Measurements from ENCODE around the gene DTX3L.

DTX3L gene

DNA sequence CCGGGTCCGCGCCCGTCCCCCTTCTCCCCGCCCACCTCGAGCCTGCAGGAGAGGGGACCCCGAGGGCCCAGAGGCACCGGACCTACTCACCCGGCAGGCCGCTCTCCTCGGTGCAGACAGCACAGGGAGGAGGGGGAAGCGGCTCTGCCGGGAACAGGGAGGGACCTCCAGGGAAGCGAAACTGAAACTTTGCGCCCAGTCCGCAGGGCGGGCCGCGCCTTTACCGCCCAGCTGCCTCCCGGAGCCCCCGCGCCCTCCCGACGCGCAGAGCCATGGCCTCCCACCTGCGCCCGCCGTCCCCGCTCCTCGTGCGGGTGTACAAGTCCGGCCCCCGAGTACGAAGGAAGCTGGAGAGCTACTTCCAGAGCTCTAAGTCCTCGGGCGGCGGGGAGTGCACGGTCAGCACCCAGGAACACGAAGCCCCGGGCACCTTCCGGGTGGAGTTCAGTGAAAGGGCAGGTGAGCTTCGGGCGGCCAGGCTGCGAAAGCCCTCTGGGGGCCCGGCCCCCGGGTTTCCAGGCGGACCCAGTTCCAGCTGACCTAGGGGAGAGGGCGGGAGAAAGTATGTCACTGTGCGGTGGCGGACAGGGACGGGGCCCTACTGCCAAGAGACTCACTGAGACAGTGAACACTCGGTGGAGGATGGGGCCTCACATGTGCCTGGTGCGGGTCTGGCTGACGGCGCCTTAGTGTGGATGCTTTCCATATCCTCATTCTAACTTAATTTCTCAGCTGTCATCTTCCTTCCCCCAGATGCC is at the start of gene DTX3L, which contains the start of gene PARP9:
DTX3L (plus strand) TSS at position 184 of the 758 bp plus-strand sequence; CDS start at position 273, 89 bp downstream.
PARP9 (minus strand) TSS at position 146 of the 758 bp plus-strand sequence. CDS start 4,680 bp downstream, outside the sequence.
- in situ Hi-C loops (cut with MboI; ENCODE audit: low sequenced_read_pairs) = no loop called here

DNA sequence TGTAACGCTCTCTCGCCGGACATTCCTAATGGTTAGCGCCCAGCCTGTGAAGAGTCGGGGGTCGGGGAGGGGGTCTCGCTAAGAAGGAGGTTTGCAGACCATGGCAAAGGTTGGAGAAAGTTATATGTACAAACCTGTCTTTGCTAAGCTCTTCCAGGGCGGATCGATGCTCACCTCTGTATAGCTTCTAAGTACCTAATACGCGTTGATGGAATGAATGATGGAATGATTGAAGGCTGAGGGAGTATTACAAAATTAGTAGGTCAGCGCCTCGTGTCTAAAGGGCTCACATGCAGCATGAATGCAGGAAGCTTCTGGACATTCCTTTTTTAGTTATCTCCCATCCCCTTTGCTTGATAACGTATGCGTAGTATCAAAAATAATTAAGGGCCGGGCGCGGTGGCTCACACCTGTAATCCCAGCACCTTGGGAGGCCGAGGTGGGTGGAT is 49.1 kb upstream of the DTX3L start:
- in situ Hi-C loops (cut with MboI; ENCODE audit: low sequenced_read_pairs) = no loop called here

DNA sequence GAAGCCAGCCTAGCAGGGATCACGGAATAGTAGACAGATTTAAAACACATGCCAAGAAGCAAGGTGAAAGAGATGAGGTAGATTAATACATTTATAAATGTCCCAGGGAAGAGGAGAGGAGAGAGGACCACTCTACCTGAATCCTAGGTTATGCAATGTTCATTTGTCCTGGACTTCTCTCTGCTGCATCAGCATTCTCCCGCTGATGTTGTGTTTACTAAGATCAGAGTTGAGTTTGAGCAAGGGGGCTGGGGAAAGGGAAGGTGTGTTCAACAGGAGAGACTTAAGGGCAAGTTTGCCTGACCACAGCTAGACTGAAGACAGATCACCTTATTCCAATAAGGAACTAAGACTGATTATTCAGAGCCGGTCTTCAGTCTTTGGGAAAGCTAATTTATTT is 48.3 kb upstream of the DTX3L start:
- in situ Hi-C loops (cut with MboI; ENCODE audit: low sequenced_read_pairs) = no loop called here

DNA sequence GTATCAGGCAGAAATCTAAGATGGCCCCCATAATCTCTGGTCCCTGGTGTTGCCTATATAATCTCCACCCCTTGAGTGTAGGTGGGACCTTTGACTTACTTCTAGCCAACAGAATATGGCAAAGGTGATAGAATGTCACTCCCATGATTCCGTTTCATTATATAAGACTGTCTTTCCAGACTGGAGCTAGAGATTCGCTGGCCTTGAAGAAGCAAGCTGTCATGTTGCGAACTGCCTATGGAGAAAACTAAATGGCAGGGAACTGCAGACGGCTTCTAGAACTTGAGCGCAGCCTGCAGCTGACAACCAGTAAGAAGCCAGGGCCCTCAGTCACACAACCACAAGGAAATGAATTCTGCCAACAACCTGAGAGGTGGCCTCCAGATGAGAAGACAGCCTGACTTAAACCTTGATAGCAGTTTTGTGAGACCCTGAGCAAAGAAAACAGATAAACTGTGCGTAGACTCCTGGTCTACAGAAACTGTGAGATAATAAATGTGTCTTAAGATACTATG is 47.2 kb upstream of the DTX3L start:
- in situ Hi-C loops (cut with MboI; ENCODE audit: low sequenced_read_pairs) = no loop called here

DNA sequence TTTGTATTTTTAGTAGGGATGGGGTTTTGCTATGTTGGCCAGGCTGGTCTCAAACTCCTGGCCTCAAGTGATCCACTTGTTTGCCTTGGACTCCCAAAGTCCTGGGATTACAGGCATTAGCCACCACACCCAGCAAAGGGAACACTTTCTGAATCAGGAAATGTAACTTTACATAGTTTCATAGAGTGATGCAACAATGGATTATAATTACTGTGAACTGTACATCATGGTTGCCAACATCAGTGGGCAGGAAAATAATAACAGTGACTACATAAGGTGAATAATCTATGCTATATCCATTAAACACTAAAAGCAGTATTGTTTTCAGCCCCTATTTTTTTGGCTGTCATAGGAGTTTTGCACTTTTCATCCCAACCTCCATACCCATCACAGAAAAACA is 44.4 kb upstream of the DTX3L start:
- in situ Hi-C loops (cut with MboI; ENCODE audit: low sequenced_read_pairs) = no loop called here

DNA sequence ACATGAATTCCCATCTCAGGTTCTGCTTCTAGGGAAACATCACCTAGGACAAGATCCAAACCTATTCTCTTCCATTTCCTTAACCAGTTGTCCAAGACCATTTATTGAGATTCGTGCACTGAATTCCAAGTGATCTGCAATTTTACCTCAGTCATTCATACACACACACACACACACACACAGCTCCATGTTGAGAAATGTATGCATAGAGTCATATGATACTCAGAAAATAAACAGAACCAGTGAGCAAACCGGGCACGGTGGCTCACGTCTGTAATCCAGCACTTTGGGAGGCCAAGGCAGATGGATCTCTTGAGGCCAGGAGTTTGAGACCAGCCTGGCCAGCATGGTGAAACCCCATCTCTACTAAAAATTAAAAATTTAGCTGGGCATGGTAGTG is 43.3 kb upstream of the DTX3L start:
- in situ Hi-C loops (cut with MboI; ENCODE audit: low sequenced_read_pairs) = no loop called here

DNA sequence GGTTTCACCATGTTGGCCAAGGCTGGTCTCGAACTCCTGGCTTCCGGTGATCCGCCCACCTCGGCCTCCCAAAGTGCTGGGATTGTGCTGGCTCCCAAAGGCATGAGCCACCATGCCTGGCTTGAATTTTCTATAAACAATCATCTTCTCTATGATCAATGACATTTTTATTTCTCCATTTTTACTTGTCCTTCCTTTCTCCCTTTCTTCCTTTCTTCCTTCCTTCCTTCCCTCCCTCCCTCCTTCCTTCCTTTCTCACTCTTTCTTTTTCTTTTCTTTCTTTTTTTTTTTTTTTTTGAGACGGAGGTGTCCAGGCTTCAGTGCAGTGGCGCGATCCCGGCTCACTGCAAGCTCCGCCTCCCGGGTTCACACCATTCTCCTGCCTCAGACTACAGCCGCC is 40.8 kb upstream of the DTX3L start:
- in situ Hi-C loops (cut with MboI; ENCODE audit: low sequenced_read_pairs) = no loop called here

DNA sequence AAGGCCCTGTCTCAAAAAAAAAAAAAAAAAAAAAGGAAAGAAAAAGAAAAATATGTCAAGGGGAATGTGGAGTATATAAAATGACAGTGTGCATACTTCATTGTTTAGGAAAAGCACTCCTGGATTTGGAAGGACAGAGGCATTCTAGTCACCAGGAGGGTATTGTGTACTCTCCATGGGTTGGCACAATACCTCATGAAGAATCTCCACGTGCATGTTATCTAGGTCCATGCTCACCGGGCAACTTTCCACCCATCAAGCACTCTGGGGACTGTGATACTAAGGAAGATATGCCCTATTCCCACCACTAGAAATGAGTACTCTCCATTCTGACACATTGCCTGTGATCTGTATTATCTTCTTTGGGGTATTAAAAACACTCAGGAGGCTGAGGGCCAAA is 34.0 kb upstream of the DTX3L start:
- in situ Hi-C loops (cut with MboI; ENCODE audit: low sequenced_read_pairs) = no loop called here

DNA sequence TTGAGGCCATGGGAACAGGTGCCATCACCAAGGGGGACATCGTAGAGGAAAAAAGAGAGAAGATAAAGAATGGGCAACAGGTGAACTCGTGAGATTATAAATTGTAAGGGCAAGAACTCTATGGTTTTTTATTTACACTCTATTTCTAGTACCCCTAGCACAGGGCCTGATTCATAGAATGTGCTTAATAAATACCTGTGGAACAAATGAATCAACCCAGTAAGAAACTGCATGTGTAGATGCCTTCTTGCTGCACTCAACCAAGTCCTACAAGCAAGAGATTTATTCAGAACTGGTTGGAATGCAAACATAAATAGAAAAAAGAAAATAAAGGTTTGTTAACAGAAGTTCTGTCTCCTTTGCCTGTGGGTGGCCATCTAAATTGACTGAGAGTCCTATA is 30.7 kb upstream of the DTX3L start:
- in situ Hi-C loops (cut with MboI; ENCODE audit: low sequenced_read_pairs) = no loop called here

DNA sequence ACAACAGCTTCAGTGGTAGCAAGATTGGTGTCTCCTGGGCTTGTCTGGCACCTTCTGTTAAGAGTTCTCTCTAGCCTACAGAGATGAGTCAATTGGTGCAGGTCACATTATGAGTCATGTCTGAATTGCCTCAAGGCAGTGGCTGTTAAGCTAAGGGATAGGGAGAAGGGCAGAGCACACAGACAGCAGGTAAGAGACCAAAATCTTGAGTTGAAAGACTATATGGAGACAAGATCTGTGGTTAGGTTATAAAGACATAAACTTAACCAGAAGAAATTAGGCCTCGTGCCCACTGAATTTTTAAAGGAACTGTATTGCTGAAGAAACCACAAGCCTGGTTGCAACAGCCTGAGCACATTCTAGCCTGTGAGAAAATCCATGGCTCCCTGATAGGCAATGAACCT is 30.2 kb upstream of the DTX3L start:
- in situ Hi-C loops (cut with MboI; ENCODE audit: low sequenced_read_pairs) = no loop called here

DNA sequence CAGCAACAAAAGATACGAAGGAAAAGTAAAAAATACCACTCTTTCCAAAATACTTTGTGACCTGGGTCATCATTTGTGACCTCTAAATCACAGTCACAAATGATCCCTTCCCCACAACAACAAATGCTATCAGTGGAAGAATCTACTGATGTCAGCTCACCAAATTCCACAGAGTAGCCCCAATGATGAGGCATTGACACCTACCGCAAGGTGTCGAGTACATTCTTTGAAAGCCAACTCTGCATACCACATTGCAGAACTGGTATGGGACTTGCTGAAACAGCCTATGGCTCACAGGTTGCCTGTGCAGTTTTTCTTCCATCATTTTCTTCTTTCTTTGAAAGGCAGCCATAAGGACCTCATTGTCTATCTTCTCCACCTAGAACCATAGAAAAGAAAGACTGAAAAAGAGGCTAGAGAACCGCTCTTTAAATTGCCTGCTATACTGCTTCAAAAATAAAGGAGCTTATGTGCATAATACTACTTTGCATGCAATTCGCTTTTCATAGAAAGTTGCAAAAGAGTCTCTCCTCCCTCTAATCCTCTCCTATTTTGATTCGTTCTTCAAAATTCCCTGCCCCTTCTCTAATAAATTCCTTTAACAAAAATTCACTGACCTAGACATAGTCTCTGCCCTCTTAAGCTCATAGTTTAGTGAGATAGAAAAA is 28.0 kb upstream of the DTX3L start:
- in situ Hi-C loops (cut with MboI; ENCODE audit: low sequenced_read_pairs) = no loop called here

DNA sequence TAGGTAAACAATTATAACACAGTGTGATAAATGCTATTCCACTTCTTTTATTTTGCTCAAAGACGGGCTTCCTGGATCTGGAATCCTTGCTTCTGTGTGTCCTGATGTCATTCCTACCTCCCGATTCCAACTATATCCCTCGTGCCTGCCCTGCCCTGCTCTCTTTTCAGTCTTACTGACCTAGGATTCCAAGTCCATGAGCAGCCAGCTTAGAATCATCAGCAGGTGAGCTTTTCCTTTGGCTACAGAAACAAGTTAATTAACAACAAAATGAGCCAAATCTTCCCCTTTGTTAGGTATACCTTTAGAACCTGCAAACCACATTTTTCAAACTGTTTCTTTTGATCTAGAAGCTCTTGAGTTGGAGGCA is 27.5 kb upstream of the DTX3L start:
- in situ Hi-C loops (cut with MboI; ENCODE audit: low sequenced_read_pairs) = no loop called here

DNA sequence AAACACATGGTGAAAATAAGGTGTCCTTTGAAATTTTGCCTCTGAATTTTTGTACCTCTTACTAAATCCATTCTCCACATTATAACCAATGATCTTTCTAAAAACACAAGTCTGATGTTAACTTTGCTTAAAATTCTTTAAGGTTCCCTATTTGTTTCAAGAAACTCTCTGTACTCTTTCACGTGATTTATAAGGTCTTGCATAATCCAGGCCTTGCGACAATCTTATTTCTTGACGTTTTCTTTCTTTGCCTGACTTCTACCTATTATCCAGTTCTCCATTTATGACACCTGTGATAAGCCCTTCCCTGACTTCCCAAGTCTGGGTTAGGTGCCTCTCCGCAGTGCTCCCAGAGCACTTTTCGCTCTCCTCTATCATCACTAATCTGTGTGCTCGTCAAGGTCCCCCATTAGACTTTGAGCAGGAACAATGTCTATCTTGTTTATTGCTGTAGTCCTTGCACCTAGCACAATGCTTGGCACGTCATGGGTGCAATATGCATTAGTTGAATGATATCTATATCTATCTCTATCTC is 25.1 kb upstream of the DTX3L start:
- in situ Hi-C loops (cut with MboI; ENCODE audit: low sequenced_read_pairs) = no loop called here

DNA sequence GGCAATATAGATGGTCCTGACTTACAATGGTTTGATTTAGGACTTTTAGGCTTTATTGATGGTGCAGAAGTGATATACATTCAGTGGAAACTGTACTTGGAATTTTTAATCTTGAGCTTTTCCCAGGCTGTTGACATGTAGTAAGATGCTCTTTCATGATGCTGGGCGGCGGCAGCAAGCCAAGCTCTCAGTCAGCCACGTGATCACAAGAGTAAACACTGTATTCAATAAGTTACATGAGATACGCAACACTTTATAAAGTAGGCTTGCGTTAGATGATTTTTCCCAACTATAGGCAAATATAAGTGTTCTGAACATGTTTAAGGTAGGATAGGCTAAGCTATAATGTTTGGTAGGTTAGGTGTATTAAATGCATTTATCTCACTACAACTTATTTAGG is 18.0 kb upstream of the DTX3L start:
- in situ Hi-C loops (cut with MboI; ENCODE audit: low sequenced_read_pairs) = no loop called here

DNA sequence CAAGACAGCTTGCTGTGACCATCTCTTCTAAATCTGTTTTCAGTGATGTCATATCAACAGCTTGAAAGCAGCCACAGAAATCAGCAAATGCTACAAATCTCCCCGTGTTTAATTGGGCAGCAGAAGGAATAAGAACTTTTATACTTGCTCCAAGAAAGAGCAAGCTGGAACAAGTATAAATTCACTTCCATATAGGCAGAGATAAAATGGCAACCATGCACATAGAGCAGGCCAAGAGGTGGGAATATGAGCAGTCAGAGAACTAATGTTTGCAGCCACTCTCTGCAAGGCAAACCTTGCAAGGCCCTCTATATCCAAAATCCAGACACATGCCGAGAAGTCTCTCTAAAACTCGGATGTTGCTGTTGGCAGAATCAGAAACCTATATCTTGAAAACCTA is 16.1 kb upstream of the DTX3L start:
- in situ Hi-C loops (cut with MboI; ENCODE audit: low sequenced_read_pairs) = no loop called here

DNA sequence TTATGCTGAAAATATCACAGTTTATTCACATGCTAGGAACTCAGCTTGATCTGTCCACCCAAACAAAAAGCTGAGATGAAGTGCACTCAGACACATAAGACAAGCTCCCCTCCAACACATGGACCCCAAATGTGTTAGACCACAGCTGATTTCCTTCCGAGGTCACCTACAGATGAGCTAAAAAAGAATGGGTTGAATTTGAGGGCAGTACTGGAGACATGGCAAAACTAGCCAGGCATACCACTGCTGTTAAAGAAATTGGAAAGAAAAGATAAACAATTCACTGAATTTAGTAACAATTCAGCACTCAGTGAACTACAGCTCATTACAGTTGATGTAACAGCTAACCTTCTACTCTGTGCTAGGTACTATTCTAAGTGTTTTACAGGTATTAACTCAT is 15.5 kb upstream of the DTX3L start:
- in situ Hi-C loops (cut with MboI; ENCODE audit: low sequenced_read_pairs) = no loop called here

DNA sequence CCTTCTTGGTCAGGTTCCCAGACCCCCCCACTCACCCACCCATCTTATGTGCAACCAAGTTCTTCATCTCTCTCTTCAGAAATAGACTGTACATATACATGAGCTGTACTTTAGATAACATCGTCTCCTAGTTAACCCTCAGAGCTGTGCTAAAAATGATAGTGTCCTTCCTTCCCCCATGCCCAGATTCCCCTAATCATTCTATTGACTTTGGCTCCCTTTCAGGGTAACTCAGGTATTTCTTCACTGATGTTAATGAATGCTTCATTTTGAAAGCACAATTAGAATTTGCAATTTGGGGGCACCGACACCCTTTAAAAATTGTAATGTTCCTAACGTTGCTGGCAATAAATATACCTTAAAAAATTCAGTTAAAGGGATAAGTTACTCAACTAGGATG is 11.0 kb upstream of the DTX3L start:
- in situ Hi-C loops (cut with MboI; ENCODE audit: low sequenced_read_pairs) = loop anchor here (10.0 kb wide), 1 partner anchor 132 kb away; the partner anchor contains the start of gene PARP14

DNA sequence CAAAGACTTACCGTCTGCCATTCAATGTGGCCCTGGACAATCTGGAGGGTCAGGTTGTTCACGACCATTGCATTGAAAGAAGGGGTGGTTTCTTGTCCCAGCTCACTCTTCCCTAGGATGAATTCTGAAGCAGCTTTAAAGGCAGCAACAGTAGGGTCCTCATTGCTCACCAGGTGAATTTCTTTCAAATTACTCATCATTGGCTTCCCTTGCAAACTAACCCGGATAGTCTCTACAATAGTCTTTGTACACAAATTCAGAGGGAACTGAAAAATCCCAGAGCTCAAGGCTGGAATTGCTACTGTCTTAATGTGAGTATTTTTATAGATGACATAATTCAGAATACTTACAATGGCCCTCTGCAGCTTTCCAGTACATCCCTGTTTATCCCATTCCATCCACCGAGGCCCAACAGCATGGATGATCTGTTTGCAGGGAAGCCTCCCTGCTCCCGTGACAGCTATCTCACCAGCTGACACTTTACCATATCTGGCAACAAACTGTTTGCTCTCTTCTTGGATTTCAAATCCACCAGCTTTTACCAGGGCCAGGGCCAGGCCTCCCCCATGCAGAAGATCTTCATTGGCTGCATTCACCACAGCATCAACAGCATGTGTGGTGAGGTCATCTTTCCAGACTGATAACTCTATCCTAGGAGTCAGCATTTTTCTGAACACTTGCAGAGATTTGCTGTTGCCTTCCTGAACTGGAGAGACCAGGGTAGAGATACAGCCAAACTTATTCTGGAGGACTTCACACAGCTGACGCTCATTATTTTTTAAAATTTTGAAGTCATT is 8.7 kb upstream of the DTX3L start:
- in situ Hi-C loops (cut with MboI; ENCODE audit: low sequenced_read_pairs) = loop anchor here (10.0 kb wide), 1 partner anchor 129 kb away; the partner anchor contains the start of gene PARP14

DNA sequence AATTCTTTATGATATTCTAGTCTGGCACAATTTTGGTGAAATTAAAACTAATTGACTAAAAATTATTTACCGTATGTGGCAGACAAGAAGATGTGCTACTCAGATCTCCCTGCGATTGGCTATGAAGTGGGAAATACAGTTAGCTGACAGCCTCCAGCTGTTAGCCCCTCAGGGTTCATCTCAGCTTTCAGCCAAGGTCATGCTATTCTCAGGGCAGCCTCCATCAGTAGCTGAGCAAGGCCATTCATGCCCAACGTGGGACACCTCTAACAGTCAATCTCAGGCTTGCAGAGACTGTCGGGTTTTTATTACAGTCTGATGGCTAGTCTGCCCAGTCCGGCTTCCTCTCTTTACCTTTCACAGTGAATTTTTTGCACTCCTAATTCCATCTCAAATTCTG is 6.8 kb upstream of the DTX3L start:
- in situ Hi-C loops (cut with MboI; ENCODE audit: low sequenced_read_pairs) = loop anchor here (10.0 kb wide), 1 partner anchor 127 kb away; the partner anchor contains the start of gene PARP14

DNA sequence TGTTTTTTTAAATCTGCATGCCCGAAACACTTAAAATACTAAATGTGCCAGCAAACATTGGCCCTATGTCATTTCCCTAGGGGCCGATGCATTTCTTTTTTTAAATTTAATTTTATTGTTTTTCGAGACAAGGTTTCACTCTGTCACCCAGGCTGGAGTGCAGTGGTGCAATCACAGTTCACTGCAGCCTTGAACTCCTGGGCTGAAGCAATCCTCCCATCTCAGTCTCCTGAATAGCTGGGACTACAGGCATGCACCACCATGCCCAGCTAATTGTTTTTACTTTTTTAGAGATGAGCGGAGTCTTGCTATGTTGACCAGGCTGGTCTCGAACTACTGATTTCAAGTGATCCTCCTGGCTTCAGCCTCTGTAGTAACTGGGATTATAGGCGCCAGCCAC is 5.5 kb upstream of the DTX3L start:
- in situ Hi-C loops (cut with MboI; ENCODE audit: low sequenced_read_pairs) = loop anchor here (10.0 kb wide), 1 partner anchor 126 kb away; the partner anchor contains the start of gene PARP14

DNA sequence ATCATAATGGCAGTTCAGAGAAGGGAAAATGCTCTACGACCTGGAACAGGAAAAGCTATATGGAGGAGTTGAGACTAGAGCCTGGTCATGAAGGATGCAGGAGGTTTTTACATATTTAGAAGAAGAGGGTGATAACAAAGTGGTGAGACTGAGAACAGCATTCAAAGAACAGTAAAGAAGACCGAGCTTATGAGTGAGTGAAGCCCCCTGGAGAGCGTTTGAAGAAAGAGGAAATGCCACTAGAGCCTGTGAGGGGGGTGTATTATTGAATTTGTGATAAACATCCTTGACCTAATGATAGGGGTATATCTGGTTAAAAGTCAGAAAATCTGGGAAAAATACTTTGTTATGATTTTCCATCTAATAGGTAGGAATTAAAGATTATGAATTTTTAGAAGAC is 4.2 kb upstream of the DTX3L start:
- in situ Hi-C loops (cut with MboI; ENCODE audit: low sequenced_read_pairs) = loop anchor here (10.0 kb wide), 1 partner anchor 125 kb away; the partner anchor contains the start of gene PARP14

All from HL-60/S4 treated with retinoic acid at 250 ng/mL for 4 days and 3 days (cell line).